Parathyroid adenoma (tissue), 2 donors: ENCODE data around the gene NIN.
A peak's percentile ranks its signal among the peaks of the same experiment; 100 is the strongest.

Source experiments
- H2AFZ ChIP-seq: fragments of 300-600 bp; sonication (generic); one replicate; pipeline ENCODE4 v1.7.0; 2017; ENCODE audit warnings: antibody characterized with exemption, mild to moderate bottlenecking
- H3K27ac ChIP-seq: fragments of 300-600 bp; sonication (generic); one replicate; pipeline ENCODE4 v1.7.0; 2017
- H3K27me3 ChIP-seq: fragments of 300-600 bp; sonication (generic); one replicate; pipeline ENCODE4 v1.7.0; 2017; ENCODE audit warnings: low read length; ENCODE audit not compliant: control insufficient read depth, insufficient read depth
- H3K36me3 ChIP-seq: fragments of 300-600 bp; sonication (generic); one replicate; pipeline ENCODE4 v1.7.0; 2017; ENCODE audit warnings: low read length; ENCODE audit not compliant: control insufficient read depth, insufficient read depth
- H3K4me1 ChIP-seq: fragments of 300-600 bp; sonication (generic); one replicate; pipeline ENCODE4 v1.7.0; 2017; ENCODE audit warnings: control low read depth
- H3K4me2 ChIP-seq: fragments of 300-600 bp; sonication (generic); one replicate; pipeline ENCODE4 v1.7.0; 2017; ENCODE audit warnings: low read length
- H3K4me3 ChIP-seq: fragments of 300-600 bp; sonication (generic); one replicate; pipeline ENCODE4 v1.7.0; 2017; ENCODE audit warnings: low read depth, low read length
- H3K79me2 ChIP-seq: fragments of 300-600 bp; sonication (generic); one replicate; pipeline ENCODE4 v1.7.0; 2017; ENCODE audit warnings: control low read depth
- H3K9ac ChIP-seq: fragments of 300-600 bp; sonication (generic); one replicate; pipeline ENCODE4 v1.7.0; 2017; ENCODE audit warnings: mild to moderate bottlenecking
- H3K9me3 ChIP-seq: fragments of 300-600 bp; sonication (generic); one replicate; pipeline ENCODE4 v1.7.0; 2017; ENCODE audit warnings: low read length; ENCODE audit not compliant: control insufficient read depth
- TF ChIP-seq, protein P1 (sequence below): fragments of 300-600 bp; sonication (generic); IDR thresholded peaks from one replicate; pipeline ENCODE4 v1.7.0; 2017; ENCODE audit warnings: antibody characterized with exemption, mild to moderate bottlenecking
- donor health status: primary hyperparathyroidism.

The NIN gene

DNA sequence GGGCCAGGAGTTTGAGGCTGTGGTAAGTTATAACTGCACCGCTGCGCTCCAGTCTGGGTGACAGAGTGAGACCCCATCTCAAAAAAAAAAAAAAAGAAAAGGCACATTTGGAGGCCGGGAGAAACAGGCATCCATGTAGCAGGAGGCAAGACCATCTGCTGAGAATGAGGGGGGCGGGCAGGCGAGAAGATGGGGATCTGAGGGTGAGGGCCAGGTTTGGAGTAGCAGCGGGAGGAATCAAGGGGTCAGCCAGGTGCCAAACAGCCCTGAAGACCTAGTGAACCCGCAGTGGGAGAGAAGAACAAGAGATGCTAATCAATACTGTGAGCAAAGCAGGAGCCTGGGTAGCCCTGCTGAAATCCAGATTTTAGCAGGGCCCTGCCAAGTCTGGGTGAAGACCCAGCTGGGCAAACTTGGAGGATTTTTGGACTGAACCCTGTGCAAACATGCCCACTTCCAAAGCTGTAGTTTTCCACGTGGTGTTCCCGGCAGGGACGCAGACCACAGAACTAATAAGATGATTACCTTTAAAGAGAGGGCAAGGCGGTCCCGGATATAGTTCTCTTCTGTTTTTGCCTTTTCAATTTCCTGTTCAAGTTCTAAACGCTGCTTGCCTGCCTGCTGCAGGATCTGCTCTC, 61.0 kb downstream of the NIN start:
- H3K36me3 ChIP-seq, result no peaks in the 10 kb centered on the region

DNA sequence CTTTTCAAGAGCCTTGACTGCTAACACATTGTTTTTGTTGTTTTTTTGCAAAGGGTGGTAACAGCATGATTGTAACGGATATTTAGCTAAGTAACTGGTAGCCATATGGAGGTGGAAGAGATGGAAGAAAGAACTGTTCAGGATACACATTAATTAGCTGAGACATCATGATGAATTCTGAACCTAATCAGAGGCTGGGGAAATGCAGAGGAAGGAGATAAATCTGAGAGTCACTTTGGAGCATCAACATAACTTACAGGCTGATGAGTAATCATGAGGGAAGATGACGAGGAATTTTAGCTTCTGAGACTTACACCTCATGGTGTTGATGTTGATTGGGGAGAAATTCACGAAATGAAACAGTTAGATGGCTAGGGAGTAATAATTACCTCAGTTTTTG, 62.3 kb downstream of the NIN start:
- TF ChIP-seq, protein P1, sequence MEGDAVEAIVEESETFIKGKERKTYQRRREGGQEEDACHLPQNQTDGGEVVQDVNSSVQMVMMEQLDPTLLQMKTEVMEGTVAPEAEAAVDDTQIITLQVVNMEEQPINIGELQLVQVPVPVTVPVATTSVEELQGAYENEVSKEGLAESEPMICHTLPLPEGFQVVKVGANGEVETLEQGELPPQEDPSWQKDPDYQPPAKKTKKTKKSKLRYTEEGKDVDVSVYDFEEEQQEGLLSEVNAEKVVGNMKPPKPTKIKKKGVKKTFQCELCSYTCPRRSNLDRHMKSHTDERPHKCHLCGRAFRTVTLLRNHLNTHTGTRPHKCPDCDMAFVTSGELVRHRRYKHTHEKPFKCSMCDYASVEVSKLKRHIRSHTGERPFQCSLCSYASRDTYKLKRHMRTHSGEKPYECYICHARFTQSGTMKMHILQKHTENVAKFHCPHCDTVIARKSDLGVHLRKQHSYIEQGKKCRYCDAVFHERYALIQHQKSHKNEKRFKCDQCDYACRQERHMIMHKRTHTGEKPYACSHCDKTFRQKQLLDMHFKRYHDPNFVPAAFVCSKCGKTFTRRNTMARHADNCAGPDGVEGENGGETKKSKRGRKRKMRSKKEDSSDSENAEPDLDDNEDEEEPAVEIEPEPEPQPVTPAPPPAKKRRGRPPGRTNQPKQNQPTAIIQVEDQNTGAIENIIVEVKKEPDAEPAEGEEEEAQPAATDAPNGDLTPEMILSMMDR, result no peak
- Histone ChIP-seq H3K4me2 (no peak overlapping the region), H3K27ac (no peak overlapping the region), H3K36me3 (no peaks in the 10 kb centered on the region), H3K27me3 (no peaks in the 10 kb centered on the region), H3K4me1 (peaks cover 8% of the 10 kb centered on the region), H3K4me3 (no peak overlapping the region), H3K79me2 (no peaks in the 10 kb centered on the region), H3K9ac (no peak overlapping the region), H3K9me3 (no peaks in the 10 kb centered on the region), H2AFZ (no peak overlapping the region)

More for the DNA sequence above, 61.0 kb downstream of the NIN start:
- H3K79me2 ChIP-seq, result no peaks in the 10 kb centered on the region
- no peak overlapping the region for H3K4me3 ChIP-seq
- H3K4me2 ChIP-seq, result no peak overlapping the region
- peaks cover 5% of the 10 kb centered on the region for H3K4me1 ChIP-seq
- no peak overlapping the region for H3K27ac ChIP-seq
- no peaks in the 10 kb centered on the region for H3K27me3 ChIP-seq
- no peaks in the 10 kb centered on the region for H3K9me3 ChIP-seq
- no peak overlapping the region for H3K9ac ChIP-seq
- TF ChIP-seq, protein P1, result no peak
- H2AFZ ChIP-seq, result no peak overlapping the region

DNA sequence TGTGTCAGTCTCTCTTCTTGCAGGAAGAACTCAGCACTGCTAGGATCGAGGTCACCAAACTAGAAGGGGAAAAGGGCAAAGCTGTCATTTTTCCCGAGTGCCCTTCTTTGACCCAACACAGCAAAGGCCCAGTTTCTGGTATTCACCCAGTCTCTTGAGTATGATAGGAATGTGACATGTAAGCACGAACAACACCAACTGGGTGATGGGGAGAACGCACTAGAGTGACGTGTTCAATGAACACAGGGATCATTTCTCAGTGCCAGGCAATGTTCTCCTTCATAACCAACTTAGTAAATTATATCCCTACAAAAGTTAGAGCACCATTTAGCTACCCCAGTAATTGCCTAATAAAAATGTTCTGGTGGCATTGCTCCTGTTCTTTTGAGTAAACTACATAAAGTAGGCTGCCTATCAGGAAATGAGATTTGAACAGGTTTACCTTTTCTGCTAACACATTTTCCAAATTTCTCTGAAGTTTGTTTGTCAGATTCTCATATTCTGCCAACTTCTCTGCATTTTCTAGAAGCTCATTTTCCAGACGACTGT, 64.5 kb downstream of the NIN start:
- H3K4me1 ChIP-seq, result peaks cover 17% of the 10 kb centered on the region
- no peak overlapping the region for H3K4me2 ChIP-seq
- H3K79me2 ChIP-seq, result no peaks in the 10 kb centered on the region
- H3K9me3 ChIP-seq, result no peaks in the 10 kb centered on the region
- peak overlapping the region; percentile 7 for H3K27ac ChIP-seq
- TF ChIP-seq, protein P1, result no peak
- H2AFZ ChIP-seq, result peak overlapping the region; percentile 26
- no peaks in the 10 kb centered on the region for H3K36me3 ChIP-seq
- H3K9ac ChIP-seq, result no peak overlapping the region
- H3K27me3 ChIP-seq, result no peaks in the 10 kb centered on the region
- H3K4me3 ChIP-seq, result no peak overlapping the region

DNA sequence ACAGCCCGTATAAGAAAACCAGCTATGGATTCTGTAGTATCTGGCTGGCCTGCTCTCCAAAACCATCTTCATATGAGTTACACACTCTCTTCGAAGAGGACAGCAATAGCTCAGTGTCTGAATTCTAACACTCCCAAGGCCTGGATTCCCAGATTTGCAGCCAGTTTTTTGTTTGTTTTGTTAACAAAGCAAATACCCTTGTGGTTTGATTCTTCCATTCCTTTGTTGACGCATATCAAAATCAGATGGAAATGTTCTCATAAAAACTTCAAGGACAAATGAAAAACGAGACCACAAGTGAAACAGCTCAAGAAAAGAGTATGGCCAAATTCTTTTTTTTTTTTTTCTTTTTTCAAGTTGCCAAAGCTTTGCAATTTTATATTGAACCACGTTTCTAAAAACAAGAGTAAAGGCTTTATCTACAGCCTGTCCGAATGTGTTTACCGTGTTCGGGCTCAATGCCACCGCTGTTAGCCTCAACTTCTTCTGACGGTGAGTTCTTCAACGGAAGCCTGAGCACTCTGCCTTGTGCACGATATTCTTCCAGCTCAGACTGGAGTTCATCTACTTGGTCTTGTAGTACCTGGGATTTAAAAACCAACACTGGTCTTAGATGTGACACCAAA, 67.5 kb downstream of the NIN start:
- no peak overlapping the region for H3K9ac ChIP-seq

More for the DNA sequence above, 67.5 kb downstream of the NIN start:
- Histone ChIP-seq H3K4me3 (no peak overlapping the region), H3K27ac (peak overlapping the region; percentile 64), H3K27me3 (no peaks in the 10 kb centered on the region), H3K4me1 (peaks cover 17% of the 10 kb centered on the region), H3K79me2 (no peaks in the 10 kb centered on the region), H3K9me3 (no peaks in the 10 kb centered on the region), H3K4me2 (no peak overlapping the region), H3K36me3 (no peaks in the 10 kb centered on the region), H2AFZ (peak overlapping the region; percentile 66)
- TF ChIP-seq, protein P1, result no peak
